ENCODE measurements around the gene NDUFS2. TPM values are rescaled to one million over a fixed set of nuclear protein-coding genes. Genes with fewer than 3 reads are reported as not detected.
"Not testable (repeated sequence)": the region's sequence is repeated elsewhere in the genome, so short reads cannot be mapped to it uniquely, and the experiment has no call there.

Gene NDUFS2
- total RNA-seq, 2 donors from 2014 or later: 148 to 311 TPM

DNA sequence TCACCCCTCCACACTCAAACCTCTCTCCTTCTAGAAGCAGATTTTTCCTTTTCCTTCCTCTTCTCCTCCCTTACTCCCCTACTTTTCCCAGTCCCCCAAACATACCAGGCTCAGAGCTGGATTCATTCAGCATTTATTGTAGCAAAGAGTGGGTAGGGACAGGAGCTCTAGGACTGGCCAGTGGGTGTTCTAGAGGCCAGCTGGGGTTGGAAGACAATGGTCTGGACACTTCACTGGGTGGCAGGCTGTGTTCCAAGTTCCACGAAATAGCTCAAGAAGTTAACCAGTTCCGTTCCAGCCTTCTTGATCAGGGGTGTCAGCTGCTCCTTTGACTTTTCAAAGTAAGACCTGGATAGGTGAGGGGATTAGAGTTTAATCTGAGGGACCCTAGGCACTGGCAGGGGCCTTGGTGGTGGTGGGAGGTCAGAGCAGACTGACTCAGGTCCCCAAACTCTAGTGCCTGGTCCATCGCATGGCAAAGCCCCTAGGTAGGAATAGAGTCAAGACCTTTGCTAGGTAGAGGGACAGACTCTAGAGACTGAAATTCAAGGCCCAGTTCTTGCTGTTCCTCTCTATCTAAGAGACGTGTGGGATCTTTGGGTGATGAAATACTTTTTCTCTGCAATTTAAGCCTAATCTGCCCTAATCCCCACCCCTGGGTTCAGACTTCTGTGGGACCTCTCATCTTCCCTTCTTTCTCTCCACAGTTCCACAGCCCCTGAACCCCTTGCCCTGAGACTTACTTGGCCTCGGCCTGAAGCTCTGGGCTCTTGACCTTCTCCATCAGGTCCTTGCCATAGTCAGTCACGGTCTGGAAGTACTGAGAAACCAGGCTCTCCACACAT, 20.2 kb downstream of the NDUFS2 start:
- peaks cover 0 to 20% of the 10 kb centered on the region in 2 donors for H3K4me1 ChIP-seq
- no peak for DNase-seq (ENCODE audit: low spot score)
- TF ChIP-seq, protein P1, sequence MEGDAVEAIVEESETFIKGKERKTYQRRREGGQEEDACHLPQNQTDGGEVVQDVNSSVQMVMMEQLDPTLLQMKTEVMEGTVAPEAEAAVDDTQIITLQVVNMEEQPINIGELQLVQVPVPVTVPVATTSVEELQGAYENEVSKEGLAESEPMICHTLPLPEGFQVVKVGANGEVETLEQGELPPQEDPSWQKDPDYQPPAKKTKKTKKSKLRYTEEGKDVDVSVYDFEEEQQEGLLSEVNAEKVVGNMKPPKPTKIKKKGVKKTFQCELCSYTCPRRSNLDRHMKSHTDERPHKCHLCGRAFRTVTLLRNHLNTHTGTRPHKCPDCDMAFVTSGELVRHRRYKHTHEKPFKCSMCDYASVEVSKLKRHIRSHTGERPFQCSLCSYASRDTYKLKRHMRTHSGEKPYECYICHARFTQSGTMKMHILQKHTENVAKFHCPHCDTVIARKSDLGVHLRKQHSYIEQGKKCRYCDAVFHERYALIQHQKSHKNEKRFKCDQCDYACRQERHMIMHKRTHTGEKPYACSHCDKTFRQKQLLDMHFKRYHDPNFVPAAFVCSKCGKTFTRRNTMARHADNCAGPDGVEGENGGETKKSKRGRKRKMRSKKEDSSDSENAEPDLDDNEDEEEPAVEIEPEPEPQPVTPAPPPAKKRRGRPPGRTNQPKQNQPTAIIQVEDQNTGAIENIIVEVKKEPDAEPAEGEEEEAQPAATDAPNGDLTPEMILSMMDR (IDR thresholded peaks at IDR 0.05): no peak
- no peak overlapping the region for H3K4me3 ChIP-seq
- H3K27ac ChIP-seq: no peak overlapping the region
- H3K27me3 ChIP-seq: no peaks in the 10 kb centered on the region
- no peaks in the 10 kb centered on the region for H3K9me3 ChIP-seq
- H3K36me3 ChIP-seq: no peaks in the 10 kb centered on the region

DNA sequence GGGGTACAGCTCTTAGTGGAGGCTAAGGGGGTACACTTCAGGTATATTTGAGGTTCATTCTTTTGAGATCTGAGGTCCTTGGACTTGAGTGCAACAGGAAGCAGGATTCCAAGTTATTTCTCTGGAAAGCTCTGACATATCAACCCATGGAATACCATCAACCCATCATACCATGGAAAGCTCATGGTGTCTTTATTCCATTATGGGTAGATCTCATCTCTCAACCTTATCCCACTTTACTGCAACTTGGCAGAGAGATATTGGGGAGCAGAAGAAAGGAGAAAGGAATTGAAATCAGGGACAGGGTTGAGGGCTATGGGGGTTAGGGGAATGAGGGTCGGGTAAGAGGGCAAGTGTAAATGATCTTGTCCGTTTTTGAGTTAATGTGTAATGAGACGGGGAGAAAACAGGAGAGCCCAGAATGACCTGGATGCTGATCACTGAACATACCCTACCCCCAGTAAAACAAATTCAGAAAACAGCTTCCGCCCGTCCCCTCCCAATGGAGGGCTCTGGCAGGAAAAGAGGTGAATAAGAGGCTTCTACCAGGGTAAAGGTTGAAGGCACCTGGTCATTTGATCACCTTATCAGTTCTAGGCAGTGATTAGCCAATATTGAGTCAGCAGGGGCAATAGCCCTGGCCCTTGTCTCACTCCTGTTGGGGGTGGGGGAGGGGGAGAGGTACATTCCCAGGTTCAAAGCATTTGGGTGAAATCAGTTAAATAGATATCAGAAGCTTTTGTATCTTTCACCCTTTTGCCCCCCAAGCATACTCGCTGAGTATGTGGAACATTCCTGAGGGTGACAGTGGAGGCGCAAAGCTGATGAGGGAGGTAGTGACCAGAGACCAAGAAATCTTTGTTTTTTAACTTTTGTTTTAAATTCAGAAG, 21.9 kb downstream of the NDUFS2 start:
- TF ChIP-seq, protein P1 (IDR thresholded peaks at IDR 0.05): no peak
- Histone ChIP-seq H3K27me3 (no peaks in the 10 kb centered on the region), H3K27ac (no peak overlapping the region), H3K9me3 (no peaks in the 10 kb centered on the region), H3K36me3 (peaks cover 11% of the 10 kb centered on the region), H3K4me1 (peaks cover 0 to 27% of the 10 kb centered on the region in 2 donors), H3K4me3 (no peak overlapping the region)
- no peak for DNase-seq (ENCODE audit: low spot score)

DNA sequence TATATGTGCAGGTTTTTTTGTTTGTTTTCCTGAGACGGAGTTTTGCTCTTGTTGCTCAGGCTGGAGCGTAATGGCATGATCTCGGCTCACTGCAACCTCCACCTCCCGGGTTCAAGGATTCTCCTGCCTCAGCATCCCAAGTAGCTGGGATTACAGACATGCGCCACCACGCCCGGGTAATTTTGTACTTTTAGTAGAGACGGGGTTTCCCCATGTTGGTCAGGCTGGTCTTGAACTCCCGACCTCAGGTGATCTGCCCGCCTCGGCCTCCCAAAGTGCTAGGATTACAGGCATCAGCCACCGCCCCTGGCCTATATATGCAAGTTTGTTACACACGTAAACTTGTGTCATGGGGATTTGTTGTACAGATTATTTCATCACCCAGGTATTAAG, 22.5 kb downstream of the NDUFS2 start:
- H3K36me3 ChIP-seq: peaks cover 17% of the 10 kb centered on the region
- not testable (repeated sequence) for H3K4me3 ChIP-seq; DNase-seq (ENCODE audit: low spot score); H3K27me3 ChIP-seq; H3K9me3 ChIP-seq
- H3K4me1 ChIP-seq: peaks cover 0 to 27% of the 10 kb centered on the region in 2 donors
- H3K27ac ChIP-seq: peak overlapping the region in 1 of 2 donors; percentile 54

DNA sequence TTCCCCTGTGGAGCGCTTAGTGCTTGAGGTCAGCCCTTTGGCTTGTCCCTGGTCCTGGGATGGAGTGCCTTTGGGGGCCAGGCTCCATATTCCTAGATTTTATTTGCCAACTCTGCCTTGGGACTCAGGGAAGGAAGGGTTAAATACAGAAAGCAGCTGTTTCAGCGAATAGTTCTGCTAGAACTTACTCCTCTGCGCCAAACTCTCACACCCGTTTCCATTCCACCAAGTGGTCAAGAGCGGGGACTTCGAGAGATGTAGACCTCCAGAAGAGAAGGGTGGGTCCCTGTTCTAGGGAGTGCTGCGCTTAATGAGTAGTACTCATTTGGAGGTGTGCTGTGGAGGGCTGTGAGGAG, 23.0 kb downstream of the NDUFS2 start:
- peaks cover 22% of the 10 kb centered on the region for H3K36me3 ChIP-seq
- peaks cover 0 to 27% of the 10 kb centered on the region in 2 donors for H3K4me1 ChIP-seq
- TF ChIP-seq, protein P1 (IDR thresholded peaks at IDR 0.05): no peak
- H3K27me3 ChIP-seq: no peaks in the 10 kb centered on the region
- H3K27ac ChIP-seq: peak overlapping the region; percentile 54 to 62
- no peak overlapping the region for H3K4me3 ChIP-seq
- H3K9me3 ChIP-seq: no peaks in the 10 kb centered on the region
- DNase-seq (ENCODE audit: low spot score): no peak

DNA sequence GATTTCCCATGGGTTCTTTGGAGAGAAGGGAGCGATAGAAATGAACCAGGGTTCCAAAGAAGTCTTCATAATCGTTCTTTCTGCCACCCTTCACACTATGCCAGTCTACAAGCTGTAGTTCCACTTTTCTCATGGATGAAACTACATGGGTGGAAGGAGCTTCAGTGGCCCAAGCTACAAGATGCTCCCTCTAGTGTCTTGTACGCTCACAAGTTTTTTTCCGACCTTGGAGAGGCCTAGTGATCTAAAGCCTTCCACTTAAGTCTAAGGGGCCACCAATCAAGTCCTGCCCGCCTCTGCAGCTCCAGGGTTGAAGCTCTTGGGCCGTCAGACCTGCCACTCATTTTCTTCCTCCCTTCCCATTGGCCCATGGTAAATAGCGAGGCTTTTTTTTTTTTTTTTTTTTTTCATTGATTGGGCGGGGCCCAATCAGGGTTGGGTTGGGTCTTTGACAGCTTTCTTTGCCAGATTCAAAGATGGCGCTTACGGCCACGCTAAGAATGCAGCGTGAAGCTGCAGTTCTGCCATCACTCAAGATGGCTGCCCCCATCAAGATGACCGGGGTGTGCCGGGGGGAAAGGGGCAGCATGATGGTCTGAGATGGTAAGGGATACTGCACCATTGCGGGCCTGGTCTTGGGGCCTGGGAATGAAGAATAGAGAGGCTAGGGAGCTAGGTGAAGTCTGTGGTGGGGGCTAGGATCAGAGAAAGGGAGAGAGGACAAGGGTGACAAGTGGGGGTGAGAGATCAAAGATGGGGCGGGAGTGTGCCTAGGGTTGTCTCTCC, 23.6 kb downstream of the NDUFS2 start, which contains the start of gene TOMM40L:
Gene TOMM40L, plus strand, starts transcription at position 527 of the 786 bp plus-strand sequence. CDS start 430 bp downstream, outside the sequence.
- TF ChIP-seq, protein P1 (IDR thresholded peaks at IDR 0.05): peak in 1 of 2 donors; percentile 65
- H3K27ac ChIP-seq: peak within 1 kb of the TSS; percentile 84 to 94
- DNase-seq (ENCODE audit: low spot score): peak; percentile 97
- H3K36me3 ChIP-seq: peaks cover 27% of the 10 kb centered on the region
- H3K4me3 ChIP-seq: peak within 1 kb of the TSS; percentile 62 to 80
- H3K27me3 ChIP-seq: no peaks in the 10 kb centered on the region
- no peaks in the 10 kb centered on the region for H3K9me3 ChIP-seq
- H3K4me1 ChIP-seq: peaks cover 0 to 27% of the 10 kb centered on the region in 2 donors
